Gastroesophageal sphincter (tissue), 3 donors: Measurements from ENCODE around the gene ARSD.
A peak's percentile ranks its signal among the peaks of the same experiment; 100 is the strongest.

ENCODE experiments used
- CTCF ChIP-seq, 4 experiments: fragments of 200-600 bp in 2 of 4; fragments of 450-650 bp in 2 of 4; sonication (generic) in 1 of 4; IDR thresholded peaks; one replicate each; pipeline ENCODE4 v1.5.1; 2017 to 2019; ENCODE audit warnings: antibody characterized with exemption in 4 of 4, mild to moderate bottlenecking in 2 of 4, moderate library complexity in 2 of 4
- EP300 ChIP-seq: sonication (generic); formaldehyde crosslinking; IDR thresholded peaks from one replicate; pipeline ENCODE4 v1.6.1; 2017; ENCODE audit warnings: antibody characterized with exemption, mild to moderate bottlenecking
- POLR2AphosphoS5 ChIP-seq: sonication (generic); formaldehyde crosslinking; IDR thresholded peaks from one replicate; pipeline ENCODE4 v1.6.1; 2017; ENCODE audit warnings: antibody characterized with exemption

DNA sequence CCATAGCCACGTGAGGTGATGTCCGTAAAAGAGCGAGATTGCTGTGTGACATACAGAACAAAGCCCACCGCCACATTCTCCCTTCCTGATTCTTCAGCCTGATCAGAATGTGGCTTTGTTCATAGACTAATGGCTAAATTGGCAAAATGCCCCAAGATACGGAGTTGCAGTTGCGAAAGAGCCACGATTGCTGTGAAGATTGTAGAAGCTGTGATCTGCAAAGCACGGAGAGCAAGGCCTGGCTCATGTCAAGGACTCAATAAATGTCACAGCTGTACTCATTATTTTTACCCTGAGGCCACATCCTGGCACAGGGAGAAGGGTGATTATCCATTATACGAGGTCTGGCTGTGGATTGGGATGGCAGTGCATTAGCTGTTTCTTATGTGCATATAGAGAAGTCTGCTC, 34.2 kb downstream of the ARSD start:
- no peak for TF ChIP-seq CTCF (IDR thresholded peaks at IDR 0.05)
- no peak for TF ChIP-seq EP300
- peak; percentile 19 for TF ChIP-seq POLR2AphosphoS5
